Keratinocyte (primary cell): Measurements from ENCODE around the gene FCHO2. TPM values are rescaled to one million over a fixed set of nuclear protein-coding genes. Genes with fewer than 3 reads are reported as not detected.

Source experiments
- DNase-seq: peaks from one replicate; pipeline ENCODE4 v3.0.0-alpha.2; 2011; ENCODE audit warnings: low read depth, missing footprints, low spot score
- FAIRE-seq: peaks from 2 replicates; lab custom pipeline; 2011; peaks lifted over from hg19 to GRCh38; lab: Jason Lieb, UNC
- H2AFZ ChIP-seq: 2 replicates; pipeline ENCODE4 v1.6.0; 2012; ENCODE audit warnings: low read length, control low read depth, inconsistent platforms; ENCODE audit not compliant: control insufficient read depth
- H3K27ac ChIP-seq: 2 replicates; pipeline ENCODE4 v1.5.1; 2011; ENCODE audit warnings: low read length; ENCODE audit not compliant: control insufficient read depth, insufficient read depth
- H3K27me3 ChIP-seq: 3 replicates; pipeline ENCODE4 v1.6.0; 2011; ENCODE audit warnings: low read length; ENCODE audit not compliant: control insufficient read depth, insufficient read depth; ENCODE audit errors: extremely low read depth
- H3K36me3 ChIP-seq, 2 experiments: 2 replicates in 1 of 2; 3 replicates in 1 of 2; pipeline ENCODE4 v1.5.1; 2011; ENCODE audit warnings: low read length in 2 of 2, mild to moderate bottlenecking in 1 of 2; ENCODE audit not compliant: control insufficient read depth in 2 of 2, insufficient read depth in 2 of 2; ENCODE audit errors: extremely low read depth in 1 of 2
- H3K4me1 ChIP-seq: 3 replicates; pipeline ENCODE4 v1.5.1; 2011; ENCODE audit warnings: low read length; ENCODE audit not compliant: control insufficient read depth, insufficient read depth; ENCODE audit errors: extremely low read depth
- H3K4me2 ChIP-seq: 3 replicates; pipeline ENCODE4 v1.6.0; 2011; ENCODE audit warnings: low read depth, low read length; ENCODE audit not compliant: control insufficient read depth, insufficient read depth; ENCODE audit errors: extremely low read depth
- H3K4me3 ChIP-seq, 3 experiments: fragments of 200-600 bp in 1 of 3; sonication (generic) in 1 of 3; 2 replicates in 2 of 3; 3 replicates in 1 of 3; pipeline ENCODE4 v1.5.1; 2011 to 2016; ENCODE audit warnings: low read length in 3 of 3, mild to moderate bottlenecking in 3 of 3, control low read depth in 2 of 3, inconsistent platforms in 1 of 3, low read depth in 1 of 3, mixed read lengths in 1 of 3, mixed run types in 1 of 3, moderate library complexity in 1 of 3; ENCODE audit not compliant: control insufficient read depth in 2 of 3, insufficient read depth in 2 of 3; ENCODE audit errors: extremely low read depth in 1 of 3
- H3K79me2 ChIP-seq: 2 replicates; pipeline ENCODE4 v1.6.0; 2012; ENCODE audit warnings: low read length; ENCODE audit not compliant: control insufficient read depth, insufficient read depth
- H3K9ac ChIP-seq: 3 replicates; pipeline ENCODE4 v1.6.0; 2011; ENCODE audit warnings: low read length; ENCODE audit not compliant: control insufficient read depth, insufficient read depth; ENCODE audit errors: extremely low read depth
- H3K9me1 ChIP-seq: 3 replicates; pipeline ENCODE4 v1.6.0; 2011; ENCODE audit warnings: low read length; ENCODE audit not compliant: control insufficient read depth, insufficient read depth; ENCODE audit errors: extremely low read depth
- H3K9me3 ChIP-seq: 2 replicates; pipeline ENCODE4 v1.5.1; 2012; ENCODE audit warnings: low read depth, low read length; ENCODE audit not compliant: control insufficient read depth
- H4K20me1 ChIP-seq: 3 replicates; pipeline ENCODE4 v1.6.0; 2011; ENCODE audit warnings: low read length; ENCODE audit not compliant: control insufficient read depth, insufficient read depth; ENCODE audit errors: extremely low read depth
- CTCF ChIP-seq, 3 experiments: IDR thresholded peaks in 1 of 3; conservative IDR thresholded peaks in 1 of 3; optimal IDR thresholded peaks in 1 of 3; 2 replicates in 2 of 3; 3 replicates in 1 of 3; pipeline versions ENCODE3 to v1.5.1; 2011; ENCODE audit warnings: low read length in 3 of 3, mild to moderate bottlenecking in 3 of 3, moderate library complexity in 2 of 3, control low read depth in 1 of 3, inconsistent platforms in 1 of 3; ENCODE audit not compliant: insufficient read depth in 2 of 3; ENCODE audit errors: extremely low read depth in 1 of 3
- EZH2 ChIP-seq: IDR thresholded peaks from one replicate; pipeline ENCODE4 v1.6.1; 2012; ENCODE audit warnings: inconsistent platforms, mild to moderate bottlenecking, low read length, moderate library complexity
- dilution Hi-C: fragments of 300-500 bp; cut with MboI; formaldehyde crosslinking; loops from one replicate; pipeline ENCODE4 v1.7.0; 2020; ENCODE audit warnings: low sequenced_read_pairs; ENCODE audit not compliant: extremely low pct_ligation_motif_present
- polyA plus RNA-seq, 5 experiments: library from polyadenylated mRNA; depleted of rRNA in 3 of 5; stranded (reverse) in 3 of 5; stranded (forward) in 1 of 5; unstranded in 1 of 5; fragments of >200 nt; gene quantifications; 1 replicate in 1 of 5; 2 replicates in 3 of 5; 3 replicates in 1 of 5; pipeline versions ENCODE4 v1.2.1 to v1.2.3, GENCODE V29; 2011 to 2012; ENCODE audit warnings: missing spikeins in 2 of 5, low read depth in 1 of 5, low replicate concordance in 1 of 5

FCHO2 gene
- polyA plus RNA-seq, 1 donor (not counting 4 experiments of a cell fraction or from before 2014, with no cell fraction given) = 10.6 TPM

- no peaks in the 10 kb centered on the region for H3K27me3 ChIP-seq
- H3K79me2 ChIP-seq = no peaks in the 10 kb centered on the region
- no peak overlapping the region for H2AFZ ChIP-seq
- H3K4me1 ChIP-seq = no peaks in the 10 kb centered on the region
- H3K9me3 ChIP-seq = no peaks in the 10 kb centered on the region
- no peak overlapping the region for H3K9ac ChIP-seq
- TF ChIP-seq CTCF (optimal IDR thresholded peaks at IDR 0.05 in 1 of 3, IDR thresholded peaks at IDR 0.05 in 1 of 3, conservative IDR thresholded peaks at IDR 0.05 in 1 of 3; ENCODE audit: extremely low read depth in 1 of 3, insufficient read depth in 2 of 3, low read length in 3 of 3) (no peak), EZH2 (no peak)
- dilution Hi-C loops = no loop called here
- H3K4me2 ChIP-seq = no peak overlapping the region
- peaks cover 15 to 39% of the 10 kb centered on the region in 2 experiments for H3K36me3 ChIP-seq
- no peak for DNase-seq
- H3K9me1 ChIP-seq = no peaks in the 10 kb centered on the region
- no peaks in the 10 kb centered on the region for H4K20me1 ChIP-seq
- no peak overlapping the region for H3K27ac ChIP-seq
- FAIRE-seq = no peak
- H3K4me3 ChIP-seq = no peak overlapping the region
These were observed 47.2 kb upstream of the FCHO2 start for GRCh38 chr5:72908664-72909063.

- Histone ChIP-seq H3K36me3 (peaks cover 0 to 3% of the 10 kb centered on the region in 2 experiments), H3K27ac (no peak overlapping the region), H3K27me3 (no peaks in the 10 kb centered on the region), H3K4me2 (no peak overlapping the region), H4K20me1 (no peaks in the 10 kb centered on the region), H3K4me1 (no peaks in the 10 kb centered on the region), H3K79me2 (no peaks in the 10 kb centered on the region), H3K4me3 (no peak overlapping the region), H3K9ac (no peak overlapping the region), H3K9me3 (no peaks in the 10 kb centered on the region), H2AFZ (no peak overlapping the region), H3K9me1 (no peaks in the 10 kb centered on the region)
- no peak for TF ChIP-seq EZH2
- TF ChIP-seq CTCF (optimal IDR thresholded peaks at IDR 0.05 in 1 of 3, IDR thresholded peaks at IDR 0.05 in 1 of 3, conservative IDR thresholded peaks at IDR 0.05 in 1 of 3; ENCODE audit: extremely low read depth in 1 of 3, insufficient read depth in 2 of 3, low read length in 3 of 3) = no peak
- dilution Hi-C loops = no loop called here
- no peak for FAIRE-seq
- DNase-seq = no peak
These were observed 38.5 kb upstream of the FCHO2 start for GRCh38 chr5:72917371-72917776.
